Esophagus squamous epithelium (tissue), 4 donors: ENCODE results near the gene GALNT4.

Experiments
- POLR2A ChIP-seq, 4 donors: fragments of 450-650 bp; IDR thresholded peaks; one replicate each; pipeline ENCODE4 v1.6.1; 2017; ENCODE audit warnings: antibody characterized with exemption in 4 of 4, mild to moderate bottlenecking in 4 of 4, moderate library complexity in 3 of 4
- TF ChIP-seq, protein P1 (sequence below), 6 experiments: fragments of 450-650 bp in 4 of 6; fragments of 200-600 bp in 2 of 6; sonication (generic) in 2 of 6; IDR thresholded peaks; one replicate each; pipeline ENCODE4 v1.5.1; 2016 to 2019; ENCODE audit warnings: antibody characterized with exemption in 6 of 6, mild to moderate bottlenecking in 4 of 6, moderate library complexity in 4 of 6

DNA sequence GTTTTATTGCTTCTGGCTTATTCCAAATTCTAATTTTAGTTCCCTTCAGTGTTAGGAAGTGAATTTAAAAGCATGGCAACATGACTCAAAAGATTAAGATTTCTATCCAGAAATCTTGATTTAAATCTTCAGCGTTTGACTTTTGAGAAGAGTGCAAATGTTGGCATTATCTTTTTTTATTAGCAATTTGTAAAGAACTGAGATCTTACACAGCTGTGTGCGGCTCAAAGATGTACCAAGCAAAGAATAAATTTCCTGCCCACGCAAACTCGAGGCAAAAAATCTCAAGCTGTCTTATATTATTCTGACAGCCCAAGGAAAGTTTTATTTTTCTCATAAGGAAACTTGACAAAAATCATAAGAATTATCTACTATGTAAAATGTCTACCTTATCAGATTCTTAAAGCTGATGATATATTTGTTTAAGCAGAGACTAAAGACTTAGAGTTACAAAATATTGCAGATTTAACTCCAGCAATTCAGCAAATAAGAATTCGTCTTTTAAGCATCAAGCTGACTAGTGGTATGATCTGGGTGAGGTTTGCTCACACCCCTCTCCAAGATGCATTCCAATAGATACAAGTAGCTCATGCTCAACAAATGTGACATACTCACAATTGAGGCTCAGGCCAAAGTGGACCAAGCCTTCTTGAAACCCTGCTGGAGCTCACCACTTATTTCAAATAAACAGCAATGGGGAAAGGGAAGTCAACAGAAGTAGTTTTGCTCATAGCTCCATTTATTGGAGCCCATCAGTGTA lies 48.6 kb upstream of the GALNT4 start:
- TF ChIP-seq, protein P1, sequence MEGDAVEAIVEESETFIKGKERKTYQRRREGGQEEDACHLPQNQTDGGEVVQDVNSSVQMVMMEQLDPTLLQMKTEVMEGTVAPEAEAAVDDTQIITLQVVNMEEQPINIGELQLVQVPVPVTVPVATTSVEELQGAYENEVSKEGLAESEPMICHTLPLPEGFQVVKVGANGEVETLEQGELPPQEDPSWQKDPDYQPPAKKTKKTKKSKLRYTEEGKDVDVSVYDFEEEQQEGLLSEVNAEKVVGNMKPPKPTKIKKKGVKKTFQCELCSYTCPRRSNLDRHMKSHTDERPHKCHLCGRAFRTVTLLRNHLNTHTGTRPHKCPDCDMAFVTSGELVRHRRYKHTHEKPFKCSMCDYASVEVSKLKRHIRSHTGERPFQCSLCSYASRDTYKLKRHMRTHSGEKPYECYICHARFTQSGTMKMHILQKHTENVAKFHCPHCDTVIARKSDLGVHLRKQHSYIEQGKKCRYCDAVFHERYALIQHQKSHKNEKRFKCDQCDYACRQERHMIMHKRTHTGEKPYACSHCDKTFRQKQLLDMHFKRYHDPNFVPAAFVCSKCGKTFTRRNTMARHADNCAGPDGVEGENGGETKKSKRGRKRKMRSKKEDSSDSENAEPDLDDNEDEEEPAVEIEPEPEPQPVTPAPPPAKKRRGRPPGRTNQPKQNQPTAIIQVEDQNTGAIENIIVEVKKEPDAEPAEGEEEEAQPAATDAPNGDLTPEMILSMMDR (IDR thresholded peaks at IDR 0.05): no peak
- TF ChIP-seq POLR2A (IDR thresholded peaks at IDR 0.05): no peak
